ENCODE data around the gene EGFL7.

The EGFL7 gene

GRCh38 chr9:136694163-136694871, 31.6 kb downstream of the EGFL7 start:
- peak overlapping the region; percentile 83 for H3K27ac ChIP-seq
- TF ChIP-seq CTCF (conservative IDR thresholded peaks at IDR 0.05) (peak; percentile 96), ZFX (IDR thresholded peaks at IDR 0.05) (no peak)

GRCh38 chr9:136694872-136695247, 32.1 kb downstream of the EGFL7 start:
- peak overlapping the region; percentile 83 for H3K27ac ChIP-seq
- TF ChIP-seq ZFX (IDR thresholded peaks at IDR 0.05) (no peak), CTCF (conservative IDR thresholded peaks at IDR 0.05) (no peak)

- H3K27ac ChIP-seq, result peak overlapping the region; percentile 83
- TF ChIP-seq CTCF (conservative IDR thresholded peaks at IDR 0.05) (no peak), ZFX (IDR thresholded peaks at IDR 0.05) (no peak)
These were observed 32.7 kb downstream of the EGFL7 start for GRCh38 chr9:136695435-136695895.

- TF ChIP-seq CTCF (conservative IDR thresholded peaks at IDR 0.05) (no peak), ZFX (IDR thresholded peaks at IDR 0.05) (no peak)
- peak overlapping the region; percentile 83 for H3K27ac ChIP-seq
These were observed 33.2 kb downstream of the EGFL7 start for GRCh38 chr9:136695955-136696354.

GRCh38 chr9:136696502-136696901, 33.8 kb downstream of the EGFL7 start:
- peak overlapping the region; percentile 83 for H3K27ac ChIP-seq
- TF ChIP-seq ZFX (IDR thresholded peaks at IDR 0.05) (no peak), CTCF (conservative IDR thresholded peaks at IDR 0.05) (no peak)

DNA sequence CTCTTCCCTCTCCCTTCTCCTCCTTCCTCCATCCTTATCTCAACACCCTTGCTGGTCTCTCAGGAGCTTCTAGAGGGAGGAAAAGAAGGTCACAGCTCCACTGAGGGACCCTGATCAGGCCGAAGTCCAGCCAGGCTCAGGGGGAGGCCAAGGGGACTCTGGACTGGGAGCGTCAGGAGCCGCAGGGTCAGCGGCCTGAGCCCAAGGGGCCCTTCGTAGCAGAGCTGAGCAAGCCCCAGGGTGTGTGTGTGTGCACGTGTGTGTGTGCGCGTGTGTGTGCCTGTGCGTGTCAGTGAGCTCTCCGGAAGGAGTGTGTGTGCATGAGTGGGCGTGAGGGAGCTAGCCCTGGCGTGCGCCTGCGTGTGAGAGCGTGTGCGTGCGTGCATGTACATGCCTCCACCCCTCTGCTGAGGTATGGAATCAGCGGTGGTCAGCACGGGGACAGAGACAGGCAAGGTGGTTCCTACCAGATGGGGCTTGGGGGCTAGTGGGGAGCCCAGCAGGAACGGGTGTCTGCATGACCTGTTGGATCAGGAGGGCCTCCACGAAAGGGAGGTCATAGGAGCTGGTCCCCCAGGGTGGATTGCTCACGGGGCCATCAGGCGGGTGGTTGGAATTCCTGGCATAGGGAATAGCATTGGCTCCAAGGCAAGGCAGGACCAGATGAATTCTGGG, 34.6 kb downstream of the EGFL7 start:
- no peak for TF ChIP-seq CTCF (conservative IDR thresholded peaks at IDR 0.05)
- no peak for TF ChIP-seq ZFX (IDR thresholded peaks at IDR 0.05)
- H3K27ac ChIP-seq, result peak overlapping the region; percentile 13; the same call in 1 of the 2 replicates

GRCh38 chr9:136697821-136698526, 35.3 kb downstream of the EGFL7 start:
- no peak for TF ChIP-seq CTCF (conservative IDR thresholded peaks at IDR 0.05)
- TF ChIP-seq ZFX (IDR thresholded peaks at IDR 0.05), result no peak
- H3K27ac ChIP-seq, result no peak overlapping the region; the same call in 1 of the 2 replicates
